HL-60/S4 treated with retinoic acid at 250 ng/mL for 4 days and 3 days (cell line): ENCODE data around the gene KIF5A.

Experiments used
- in situ Hi-C: fragments of 300-500 bp; cut with MboI; formaldehyde crosslinking; loops from 2 replicates; pipeline ENCODE4 v1.7.0; 2022; ENCODE audit warnings: low sequenced_read_pairs

KIF5A gene

DNA sequence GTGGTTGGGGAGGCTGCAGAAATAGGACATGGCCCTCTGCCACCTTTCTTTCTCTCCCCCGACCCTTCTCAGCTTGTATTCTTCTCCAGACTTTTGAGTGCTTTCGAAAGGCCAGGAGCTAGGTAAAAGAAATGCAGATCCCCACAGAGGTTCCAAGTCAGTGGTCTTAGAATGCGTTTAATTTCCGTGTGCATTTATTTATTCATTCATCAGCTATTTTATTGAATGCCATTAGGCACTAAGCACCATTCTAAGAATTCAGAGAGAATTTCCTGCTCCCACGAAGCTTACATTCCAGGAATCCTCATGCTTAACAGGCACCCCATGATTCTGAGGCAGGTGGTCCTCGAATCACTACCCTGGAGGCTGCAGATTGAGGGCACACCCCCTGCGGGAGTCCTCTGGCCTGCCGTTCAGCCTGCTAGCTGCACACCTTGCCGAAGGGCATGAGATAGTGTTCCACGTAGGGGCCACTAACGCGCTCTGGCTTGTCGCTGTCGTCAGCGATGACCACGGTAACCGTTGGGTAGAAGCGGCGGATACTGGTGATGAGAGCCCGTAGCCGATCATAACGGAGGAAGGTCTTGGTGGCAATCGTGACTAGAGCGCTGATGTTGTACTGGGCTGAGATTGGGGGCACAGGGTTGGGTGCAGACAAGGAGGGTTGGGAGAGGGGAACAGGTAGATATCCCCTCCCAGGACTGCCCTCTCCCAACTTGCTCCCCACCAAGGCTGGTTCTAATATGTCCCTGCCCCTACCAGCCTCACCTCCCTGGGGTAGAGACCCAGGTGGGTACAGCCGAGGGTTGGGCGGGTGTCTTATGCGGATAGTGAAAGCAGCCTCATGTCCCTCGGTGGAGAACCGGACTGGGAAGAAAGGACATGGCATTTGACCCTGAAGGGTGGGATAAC is 78.7 kb downstream of the KIF5A start:
- in situ Hi-C loops = no loop called here

DNA sequence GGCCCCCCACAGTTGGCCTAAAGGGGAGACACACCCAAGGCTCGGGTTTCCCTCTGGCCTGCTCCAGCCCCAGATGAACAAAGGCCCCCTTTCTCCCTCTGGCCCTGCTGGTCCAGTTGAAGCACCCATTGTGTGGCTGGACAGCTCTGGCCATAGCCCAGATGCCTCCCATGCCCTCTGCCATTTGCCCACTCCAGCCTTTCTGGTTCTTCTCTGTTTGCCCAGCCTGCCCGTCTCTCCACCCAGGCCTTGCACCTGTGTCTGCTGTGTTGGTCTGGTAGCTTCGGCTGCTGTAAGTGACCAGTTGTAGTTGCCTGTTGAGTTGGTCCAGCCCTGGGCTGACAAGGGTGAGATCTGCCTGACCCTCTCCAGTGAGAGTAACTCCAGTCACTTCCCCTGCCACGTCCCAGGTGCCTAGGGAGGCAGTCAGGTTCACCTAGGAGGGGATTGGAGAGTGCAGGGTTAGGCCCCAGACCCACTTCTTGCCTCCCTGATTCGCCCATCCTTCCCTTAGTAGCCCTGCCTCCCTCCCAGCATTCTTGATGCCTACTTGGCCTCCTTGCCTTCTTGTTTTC is 80.1 kb downstream of the KIF5A start:
- in situ Hi-C loops = no loop called here

DNA sequence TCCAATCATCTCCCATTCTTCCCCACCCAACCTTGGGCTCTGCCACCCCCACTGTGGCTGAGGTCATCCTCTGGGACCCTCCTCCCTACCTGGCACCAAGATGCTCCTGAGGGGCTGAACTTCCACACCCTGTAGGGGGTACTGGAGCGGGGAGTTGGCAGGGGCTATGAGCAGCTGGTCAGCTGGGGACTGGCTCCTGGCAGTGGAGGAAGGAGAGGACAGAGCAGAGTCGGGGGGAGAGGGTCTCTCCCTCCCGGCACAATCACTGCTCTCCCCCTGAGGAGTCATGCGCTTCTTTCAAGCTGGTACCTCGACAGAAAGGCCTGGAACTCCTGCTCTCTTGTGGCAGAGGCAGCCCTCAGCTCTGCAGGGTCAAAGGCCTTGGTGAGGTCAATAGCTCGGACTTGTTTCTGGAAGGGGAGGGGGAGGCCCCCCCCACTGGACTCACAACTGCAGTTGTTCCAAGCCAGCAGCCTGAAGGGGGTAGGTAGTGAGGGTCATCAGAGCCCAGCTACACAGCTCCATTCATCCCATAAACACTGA is 81.1 kb downstream of the KIF5A start:
- in situ Hi-C loops = no loop called here

DNA sequence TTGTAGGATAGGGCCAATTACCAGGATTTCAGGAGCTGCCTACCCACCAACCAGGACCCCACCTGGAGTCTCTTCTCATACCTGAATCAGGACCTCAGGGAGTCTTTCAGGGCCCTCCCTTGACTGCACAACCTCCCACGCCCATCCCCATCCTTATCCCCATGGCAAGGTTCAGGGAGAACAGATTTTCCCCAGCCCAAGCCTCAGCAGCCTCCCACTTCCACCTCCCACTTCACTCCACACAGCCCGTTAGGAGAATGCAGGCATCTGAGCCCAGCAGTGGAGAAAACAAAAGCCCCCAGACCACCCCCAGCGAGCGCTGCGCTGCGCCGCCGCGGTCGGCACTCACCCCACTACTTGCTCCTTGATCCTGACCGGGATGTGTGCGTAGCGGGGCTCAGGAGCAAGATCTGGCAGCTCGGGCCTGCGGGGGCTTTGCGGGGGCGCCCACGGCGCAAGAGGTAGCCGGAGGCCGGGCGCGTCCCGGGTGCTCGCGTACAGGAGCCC is 81.8 kb downstream of the KIF5A start:
- in situ Hi-C loops = no loop called here

DNA sequence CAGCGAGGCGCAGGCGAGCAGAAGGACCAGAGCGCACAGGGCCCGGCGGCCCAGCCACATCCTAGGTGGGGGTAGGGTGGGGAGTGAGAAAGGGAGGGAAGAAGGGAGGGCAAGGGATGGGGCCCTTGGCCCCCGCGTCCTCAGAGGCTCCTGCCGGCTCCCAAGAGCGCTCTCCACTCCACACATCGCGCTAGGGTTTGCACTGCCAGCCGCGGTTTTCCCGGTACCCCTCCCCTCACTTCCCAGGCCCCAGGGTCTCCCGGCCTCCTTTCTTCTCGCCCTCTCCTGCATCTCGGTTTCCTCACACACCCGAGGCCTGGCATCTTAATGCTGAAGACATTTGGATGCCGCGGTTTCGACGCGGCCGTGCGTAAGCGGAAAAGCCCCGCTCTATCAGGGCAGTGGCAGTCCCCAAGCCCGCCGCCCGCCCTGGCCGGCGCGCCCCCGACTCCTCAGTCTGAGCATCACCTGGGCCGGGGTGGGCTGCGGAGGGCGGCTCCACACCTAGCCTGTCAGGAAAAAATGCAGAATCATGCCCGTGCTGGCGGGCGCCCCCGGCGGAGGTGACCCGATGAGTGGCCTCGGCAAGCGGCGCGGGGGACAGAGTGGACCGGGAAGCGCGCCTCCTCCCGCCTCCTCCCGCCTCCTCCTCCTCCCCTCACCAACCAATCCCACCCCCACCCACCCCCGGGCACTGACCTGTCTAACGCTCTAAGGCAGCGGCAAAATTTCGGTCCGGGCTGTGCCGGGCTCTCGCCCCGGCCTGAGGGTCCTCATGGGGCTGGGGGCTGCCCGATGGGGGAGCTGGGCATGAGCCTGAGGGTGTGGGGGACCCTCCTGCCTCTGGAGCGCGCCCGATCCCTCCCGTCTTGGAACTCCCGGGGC is 82.5 kb downstream of the KIF5A start:
- in situ Hi-C loops = no loop called here

DNA sequence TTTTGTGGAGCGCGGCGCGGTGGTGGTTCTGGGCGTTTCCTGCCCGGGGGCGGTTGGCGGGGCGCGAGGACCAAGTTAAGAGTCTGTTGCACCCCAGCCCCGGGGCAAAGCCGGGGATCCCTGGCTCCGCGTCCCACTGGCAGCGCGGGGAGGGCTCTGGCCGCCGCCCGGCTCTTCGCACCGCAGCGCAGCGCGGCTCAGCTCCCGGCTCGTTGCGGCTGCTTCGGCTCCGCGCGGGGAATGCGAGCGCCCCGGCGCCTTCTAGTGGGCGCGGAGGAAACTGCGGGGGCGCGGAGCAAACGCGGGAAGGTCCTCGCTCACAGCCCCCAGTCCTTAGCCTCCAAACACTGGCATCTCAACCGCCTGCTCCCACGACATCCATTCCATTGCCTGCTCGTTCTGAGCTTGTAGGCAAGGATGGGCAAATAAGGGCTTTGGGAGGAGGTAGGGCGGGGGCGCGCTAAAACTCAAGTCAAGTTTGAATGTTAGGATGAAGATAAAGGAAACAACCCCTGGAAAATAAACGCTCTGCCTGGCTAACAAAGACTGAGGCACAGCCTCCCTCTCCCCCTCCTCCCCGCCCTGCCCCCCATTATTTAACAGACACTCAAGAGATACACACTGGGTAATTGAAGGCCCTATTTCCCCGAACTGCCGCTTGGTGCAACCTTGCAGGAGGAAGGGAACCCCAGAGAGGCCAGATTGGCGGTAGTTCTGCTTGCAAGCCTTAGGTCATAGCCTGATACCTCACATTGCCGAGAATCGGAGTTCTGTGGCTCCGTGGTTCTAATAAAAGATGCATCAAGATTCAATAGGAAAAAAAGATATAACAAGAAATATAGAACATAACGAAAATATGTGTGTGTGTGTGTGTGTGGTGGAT is 83.4 kb downstream of the KIF5A start, which contains the start of gene B4GALNT1:
Gene B4GALNT1, minus strand, starts transcription at position 244 of the 883 bp plus-strand sequence. CDS start 1,069 bp downstream, outside the sequence.
- in situ Hi-C loops = no loop called here
